WTC11 (cell line): ENCODE measurements around the gene SALL3. TPM values are rescaled to one million over a fixed set of nuclear protein-coding genes. Genes with fewer than 3 reads are reported as not detected.

Source experiments
- ATAC-seq: fragments of 200-7000 bp; cut with Tn5 transposase; 2 replicates; pipeline ENCODE4 v1.10.0; 2021; ENCODE audit warnings: mild to moderate bottlenecking, moderate library complexity
- CTCF ChIA-PET: fragments of 300-600 bp; sonication (Branson Sonifier 250); formaldehyde crosslinking; loops from one replicate; lab custom pipeline; 2021; ENCODE audit warnings: antibody characterized with exemption; lab: Charles Lee
- POLR2A ChIA-PET: fragments of 350-600 bp; sonication (Branson Sonifier 250); formaldehyde crosslinking; loops from one replicate; lab custom pipeline; 2021; ENCODE audit warnings: antibody characterized with exemption; lab: Charles Lee
- DNase-seq: peaks from one replicate; pipeline ENCODE4 v3.0.0; 2021; ENCODE audit warnings: low spot score
- H3K27ac Mint-ChIP-seq: 2 replicates; pipeline ENCODE4 v1.8.0; 2021; ENCODE audit warnings: mixed read lengths
- H3K27me3 Mint-ChIP-seq: 2 replicates; pipeline ENCODE4 v1.8.0; 2021; ENCODE audit warnings: low read depth, mild to moderate bottlenecking, moderate library complexity, mixed read lengths
- H3K36me3 Mint-ChIP-seq: 2 replicates; pipeline ENCODE4 v1.8.0; 2021; ENCODE audit warnings: mixed read lengths
- H3K4me1 Mint-ChIP-seq: 2 replicates; pipeline ENCODE4 v1.8.0; 2022; ENCODE audit warnings: mixed read lengths
- H3K4me3 Mint-ChIP-seq: 2 replicates; pipeline ENCODE4 v1.8.0; 2021; ENCODE audit warnings: mild to moderate bottlenecking, moderate library complexity, mixed read lengths
- H3K9me3 Mint-ChIP-seq: 2 replicates; pipeline ENCODE4 v1.8.0; 2021; ENCODE audit warnings: mixed read lengths
- ATF1 ChIP-seq: sonication (generic); formaldehyde crosslinking; IDR thresholded peaks from 2 replicates; pipeline ENCODE4 v1.8.1; 2023; ENCODE audit warnings: mild to moderate bottlenecking, moderate library complexity, missing genetic modification reagents
- ATF3 ChIP-seq: sonication (generic); formaldehyde crosslinking; conservative IDR thresholded peaks from 2 replicates; pipeline ENCODE4 v1.8.1; 2022; ENCODE audit warnings: mild to moderate bottlenecking, missing genetic modification reagents
- CREB1 ChIP-seq: sonication (generic); formaldehyde crosslinking; IDR thresholded peaks from 2 replicates; pipeline ENCODE4 v1.8.0; 2023; ENCODE audit warnings: mild to moderate bottlenecking, missing genetic modification reagents
- E2F1 ChIP-seq: sonication (generic); formaldehyde crosslinking; IDR thresholded peaks from 2 replicates; pipeline ENCODE4 v1.8.0; 2022; ENCODE audit warnings: mild to moderate bottlenecking, missing genetic modification reagents
- ETV6 ChIP-seq: sonication (generic); formaldehyde crosslinking; IDR thresholded peaks from 2 replicates; pipeline ENCODE4 v1.8.1; 2022; ENCODE audit warnings: mild to moderate bottlenecking, missing genetic modification reagents
- FOXJ3 ChIP-seq: sonication (generic); formaldehyde crosslinking; IDR thresholded peaks from 2 replicates; pipeline ENCODE4 v1.9.0; 2021; ENCODE audit warnings: missing genetic modification reagents, mild to moderate bottlenecking, borderline replicate concordance
- FOXK1 ChIP-seq: sonication (generic); formaldehyde crosslinking; IDR thresholded peaks from 2 replicates; pipeline ENCODE4 v1.8.0; 2022; ENCODE audit warnings: mild to moderate bottlenecking, moderate library complexity, missing genetic modification reagents
- GTF2I ChIP-seq: fragments of 250-450 bp; sonication (Bioruptor Pico); conservative IDR thresholded peaks from 2 replicates; pipeline ENCODE4 v1.4.0; 2021; ENCODE audit warnings: mild to moderate bottlenecking
- HMGA2 ChIP-seq: fragments of 250-450 bp; sonication (Bioruptor Pico); IDR thresholded peaks from 2 replicates; pipeline ENCODE4 v1.4.0; 2021; ENCODE audit warnings: mild to moderate bottlenecking, moderate library complexity
- IRF1 ChIP-seq: sonication (generic); formaldehyde crosslinking; IDR thresholded peaks from 2 replicates; pipeline ENCODE4 v1.8.0; 2023; ENCODE audit warnings: missing genetic modification reagents
- KAT7 ChIP-seq: sonication (generic); formaldehyde crosslinking; IDR thresholded peaks from 2 replicates; pipeline ENCODE4 v1.8.1; 2023; ENCODE audit warnings: missing genetic modification reagents, mild to moderate bottlenecking, borderline replicate concordance
- SMAD4 ChIP-seq: sonication (generic); formaldehyde crosslinking; IDR thresholded peaks from 2 replicates; pipeline ENCODE4 v1.8.0; 2022; ENCODE audit warnings: mild to moderate bottlenecking, missing genetic modification reagents
- TEAD4 ChIP-seq: sonication (generic); formaldehyde crosslinking; IDR thresholded peaks from 2 replicates; pipeline ENCODE4 v1.8.0; 2022; ENCODE audit warnings: mild to moderate bottlenecking, missing genetic modification reagents
- ZBTB21 ChIP-seq: sonication (generic); formaldehyde crosslinking; IDR thresholded peaks from 2 replicates; pipeline ENCODE4 v1.8.1; 2023; ENCODE audit warnings: mild to moderate bottlenecking, missing genetic modification reagents, borderline replicate concordance
- ZNF219 ChIP-seq: sonication (generic); formaldehyde crosslinking; IDR thresholded peaks from 2 replicates; pipeline ENCODE4 v1.8.0; 2023; ENCODE audit warnings: missing genetic modification reagents, mild to moderate bottlenecking, borderline replicate concordance
- ZNF416 ChIP-seq: fragments of 250-450 bp; sonication (Bioruptor Pico); IDR thresholded peaks from 2 replicates; pipeline ENCODE4 v1.9.0; 2021; ENCODE audit warnings: mild to moderate bottlenecking, inconsistent platforms
- ZNF671 ChIP-seq: fragments of 250-450 bp; sonication (Bioruptor Pico); IDR thresholded peaks from 2 replicates; pipeline ENCODE4 v1.8.0; 2021; ENCODE audit warnings: mild to moderate bottlenecking
- total RNA-seq: library from RNA; stranded (reverse); gene quantifications from 3 replicates; pipeline ENCODE4 v1.2.3, GENCODE V29; 2021
- TF ChIP-seq, protein P1 (sequence below): sonication (generic); formaldehyde crosslinking; IDR thresholded peaks from 2 replicates; pipeline ENCODE4 v1.8.0; 2022; ENCODE audit warnings: mild to moderate bottlenecking, missing genetic modification reagents
- TF ChIP-seq, protein P2 (sequence below): sonication (generic); formaldehyde crosslinking; IDR thresholded peaks from 2 replicates; pipeline ENCODE4 v1.8.0; 2022; ENCODE audit warnings: mild to moderate bottlenecking, missing genetic modification reagents
- TF ChIP-seq, protein P3 (sequence below): sonication (generic); formaldehyde crosslinking; IDR thresholded peaks from 2 replicates; pipeline ENCODE4 v1.8.1; 2023; ENCODE audit warnings: mild to moderate bottlenecking, missing genetic modification reagents, moderate library complexity
- TF ChIP-seq, protein P4 (sequence below): sonication (generic); formaldehyde crosslinking; IDR thresholded peaks from 2 replicates; pipeline ENCODE4 v1.8.1; 2022; ENCODE audit warnings: missing genetic modification reagents, borderline replicate concordance
- TF ChIP-seq, protein P5 (sequence below): sonication (generic); formaldehyde crosslinking; IDR thresholded peaks from 2 replicates; pipeline ENCODE4 v1.8.1; 2023; ENCODE audit warnings: mild to moderate bottlenecking, missing genetic modification reagents
- TF ChIP-seq, protein P6 (sequence below): fragments of 250-450 bp; sonication (Bioruptor Pico); IDR thresholded peaks from 2 replicates; pipeline ENCODE4 v1.8.0; 2021; ENCODE audit warnings: mild to moderate bottlenecking

Gene SALL3
- total RNA-seq, 1 experiment from 2014 or later, result 87.0 TPM

DNA sequence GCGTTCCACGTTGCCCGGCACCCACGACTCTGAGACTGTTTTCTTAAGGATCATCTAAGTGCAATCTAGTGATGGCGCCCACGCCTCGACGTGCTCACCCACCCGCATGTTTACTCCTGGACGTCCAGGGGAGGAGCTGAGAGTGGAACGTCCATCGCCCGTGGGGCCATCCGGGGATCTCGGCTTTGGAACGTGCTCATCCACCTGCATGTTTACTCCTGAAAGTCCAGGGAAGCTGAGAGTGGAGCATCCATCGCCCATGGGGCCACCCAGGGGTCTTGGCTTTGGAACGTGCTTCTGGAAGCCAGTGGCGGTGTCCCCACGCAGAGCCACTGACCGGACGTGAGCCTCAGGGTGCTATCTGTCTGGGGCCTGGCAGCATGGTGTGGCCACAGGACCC, 45.6 kb upstream of the SALL3 start (continued):
- TF ChIP-seq KAT7 (CRISPR knock-in tag), result no peak
- TF ChIP-seq, protein P1, sequence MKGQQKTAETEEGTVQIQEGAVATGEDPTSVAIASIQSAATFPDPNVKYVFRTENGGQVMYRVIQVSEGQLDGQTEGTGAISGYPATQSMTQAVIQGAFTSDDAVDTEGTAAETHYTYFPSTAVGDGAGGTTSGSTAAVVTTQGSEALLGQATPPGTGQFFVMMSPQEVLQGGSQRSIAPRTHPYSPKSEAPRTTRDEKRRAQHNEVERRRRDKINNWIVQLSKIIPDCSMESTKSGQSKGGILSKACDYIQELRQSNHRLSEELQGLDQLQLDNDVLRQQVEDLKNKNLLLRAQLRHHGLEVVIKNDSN, result no peak
- no peak for TF ChIP-seq ZBTB21 (CRISPR knock-in tag)
- TF ChIP-seq IRF1 (CRISPR knock-in tag), result no peak
- TF ChIP-seq, protein P2, sequence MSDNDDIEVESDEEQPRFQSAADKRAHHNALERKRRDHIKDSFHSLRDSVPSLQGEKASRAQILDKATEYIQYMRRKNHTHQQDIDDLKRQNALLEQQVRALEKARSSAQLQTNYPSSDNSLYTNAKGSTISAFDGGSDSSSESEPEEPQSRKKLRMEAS (CRISPR knock-in tag), result no peak
- TF ChIP-seq TEAD4 (CRISPR knock-in tag), result no peak
- TF ChIP-seq CREB1, result no peak

- Mint-ChIP-seq H3K4me3 (no peak overlapping the region), H3K36me3 (no peaks in the 10 kb centered on the region), H3K27ac (no peak overlapping the region), H3K27me3 (no peaks in the 10 kb centered on the region), H3K9me3 (no peaks in the 10 kb centered on the region; the same call in 1 of the 2 replicates), H3K4me1 (peaks cover 5% of the 10 kb centered on the region; the same call in 1 of the 2 replicates)
- ATAC-seq (no peak), DNase-seq (no peak)
- TF ChIP-seq ATF1 (CRISPR knock-in tag) (no peak), ZNF416 (CRISPR knock-in tag) (no peak), ZNF671 (no peak), GTF2I (CRISPR knock-in tag) (no peak), FOXJ3 (CRISPR knock-in tag) (no peak)
- TF ChIP-seq, protein P3, sequence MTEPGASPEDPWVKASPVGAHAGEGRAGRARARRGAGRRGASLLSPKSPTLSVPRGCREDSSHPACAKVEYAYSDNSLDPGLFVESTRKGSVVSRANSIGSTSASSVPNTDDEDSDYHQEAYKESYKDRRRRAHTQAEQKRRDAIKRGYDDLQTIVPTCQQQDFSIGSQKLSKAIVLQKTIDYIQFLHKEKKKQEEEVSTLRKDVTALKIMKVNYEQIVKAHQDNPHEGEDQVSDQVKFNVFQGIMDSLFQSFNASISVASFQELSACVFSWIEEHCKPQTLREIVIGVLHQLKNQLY (CRISPR knock-in tag), result no peak
- POLR2A ChIA-PET, result no interaction called here
- CTCF ChIA-PET, result no interaction called here
Measured at GRCh38 chr18:78934551-78935225, 44.9 kb upstream of the SALL3 start.

DNA sequence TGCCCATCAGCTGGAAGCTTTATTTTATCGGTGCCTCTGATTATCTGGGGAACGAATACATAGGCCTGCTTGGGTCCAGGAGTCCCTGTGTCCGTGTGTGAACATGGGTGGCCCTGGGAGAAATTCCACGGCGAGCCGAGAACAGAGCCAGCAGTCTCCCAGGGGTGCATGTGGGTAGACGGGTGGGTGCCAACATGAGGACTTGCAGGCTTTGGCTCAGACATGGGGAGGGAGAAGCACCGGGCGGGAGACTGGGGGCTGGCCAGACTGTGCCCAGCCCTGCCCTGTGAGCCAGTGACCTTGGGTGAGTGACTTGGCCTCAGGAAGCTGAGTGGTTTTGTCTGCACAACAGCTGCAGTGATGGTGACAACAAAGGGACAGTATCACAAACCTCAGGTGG, 44.2 kb upstream of the SALL3 start:
- Mint-ChIP-seq H3K27me3 (no peaks in the 10 kb centered on the region), H3K27ac (no peak overlapping the region; the same call in 1 of the 2 replicates), H3K4me1 (peaks cover 5% of the 10 kb centered on the region; the same call in 1 of the 2 replicates), H3K9me3 (no peaks in the 10 kb centered on the region; the same call in 1 of the 2 replicates), H3K36me3 (no peaks in the 10 kb centered on the region), H3K4me3 (no peak overlapping the region)
- ATAC-seq (no peak), DNase-seq (no peak)
- ChIA-PET POLR2A (interaction anchor here (0.6 kb wide), 1 partner anchor 1099 kb away, joined by 6 read pairs; the partner anchor contains the start of gene RBFA), CTCF (no interaction called here)
- TF ChIP-seq ZNF219 (CRISPR knock-in tag), result no peak
- no peak for TF ChIP-seq FOXK1 (CRISPR knock-in tag)
- TF ChIP-seq, protein P4, sequence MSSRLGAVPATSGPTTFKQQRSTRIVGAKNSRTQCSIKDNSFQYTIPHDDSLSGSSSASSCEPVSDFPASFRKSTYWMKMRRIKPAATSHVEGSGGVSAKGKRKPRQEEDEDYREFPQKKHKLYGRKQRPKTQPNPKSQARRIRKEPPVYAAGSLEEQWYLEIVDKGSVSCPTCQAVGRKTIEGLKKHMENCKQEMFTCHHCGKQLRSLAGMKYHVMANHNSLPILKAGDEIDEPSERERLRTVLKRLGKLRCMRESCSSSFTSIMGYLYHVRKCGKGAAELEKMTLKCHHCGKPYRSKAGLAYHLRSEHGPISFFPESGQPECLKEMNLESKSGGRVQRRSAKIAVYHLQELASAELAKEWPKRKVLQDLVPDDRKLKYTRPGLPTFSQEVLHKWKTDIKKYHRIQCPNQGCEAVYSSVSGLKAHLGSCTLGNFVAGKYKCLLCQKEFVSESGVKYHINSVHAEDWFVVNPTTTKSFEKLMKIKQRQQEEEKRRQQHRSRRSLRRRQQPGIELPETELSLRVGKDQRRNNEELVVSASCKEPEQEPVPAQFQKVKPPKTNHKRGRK, result no peak
- TF ChIP-seq HMGA2 (CRISPR knock-in tag), result no peak
- no peak for TF ChIP-seq ATF3 (CRISPR knock-in tag)
- TF ChIP-seq ETV6, result no peak
- TF ChIP-seq, protein P5, sequence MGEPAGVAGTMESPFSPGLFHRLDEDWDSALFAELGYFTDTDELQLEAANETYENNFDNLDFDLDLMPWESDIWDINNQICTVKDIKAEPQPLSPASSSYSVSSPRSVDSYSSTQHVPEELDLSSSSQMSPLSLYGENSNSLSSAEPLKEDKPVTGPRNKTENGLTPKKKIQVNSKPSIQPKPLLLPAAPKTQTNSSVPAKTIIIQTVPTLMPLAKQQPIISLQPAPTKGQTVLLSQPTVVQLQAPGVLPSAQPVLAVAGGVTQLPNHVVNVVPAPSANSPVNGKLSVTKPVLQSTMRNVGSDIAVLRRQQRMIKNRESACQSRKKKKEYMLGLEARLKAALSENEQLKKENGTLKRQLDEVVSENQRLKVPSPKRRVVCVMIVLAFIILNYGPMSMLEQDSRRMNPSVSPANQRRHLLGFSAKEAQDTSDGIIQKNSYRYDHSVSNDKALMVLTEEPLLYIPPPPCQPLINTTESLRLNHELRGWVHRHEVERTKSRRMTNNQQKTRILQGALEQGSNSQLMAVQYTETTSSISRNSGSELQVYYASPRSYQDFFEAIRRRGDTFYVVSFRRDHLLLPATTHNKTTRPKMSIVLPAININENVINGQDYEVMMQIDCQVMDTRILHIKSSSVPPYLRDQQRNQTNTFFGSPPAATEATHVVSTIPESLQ, result no peak
- TF ChIP-seq E2F1, result no peak
- TF ChIP-seq, protein P6, sequence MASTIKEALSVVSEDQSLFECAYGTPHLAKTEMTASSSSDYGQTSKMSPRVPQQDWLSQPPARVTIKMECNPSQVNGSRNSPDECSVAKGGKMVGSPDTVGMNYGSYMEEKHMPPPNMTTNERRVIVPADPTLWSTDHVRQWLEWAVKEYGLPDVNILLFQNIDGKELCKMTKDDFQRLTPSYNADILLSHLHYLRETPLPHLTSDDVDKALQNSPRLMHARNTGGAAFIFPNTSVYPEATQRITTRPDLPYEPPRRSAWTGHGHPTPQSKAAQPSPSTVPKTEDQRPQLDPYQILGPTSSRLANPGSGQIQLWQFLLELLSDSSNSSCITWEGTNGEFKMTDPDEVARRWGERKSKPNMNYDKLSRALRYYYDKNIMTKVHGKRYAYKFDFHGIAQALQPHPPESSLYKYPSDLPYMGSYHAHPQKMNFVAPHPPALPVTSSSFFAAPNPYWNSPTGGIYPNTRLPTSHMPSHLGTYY (CRISPR knock-in tag), result no peak
- TF ChIP-seq SMAD4, result no peak
- TF ChIP-seq CREB1, result no peak
